Measurements from ENCODE around the gene OR10Z1.

Gene OR10Z1

GRCh38 chr1:158577561-158577960 lies 27.5 kb upstream of the OR10Z1 start:
- H3K79me2 ChIP-seq (ENCODE audit: insufficient read depth, low read length), result no peaks in the 10 kb centered on the region
- H3F3A ChIP-seq (ENCODE audit: insufficient read depth, low read length), result no peaks in the 10 kb centered on the region
- H3K27me3 ChIP-seq (ENCODE audit: insufficient read depth, low read length), result no peaks in the 10 kb centered on the region
- no peaks in the 10 kb centered on the region for H3K9me3 ChIP-seq (ENCODE audit: low read length)
- H2AFZ ChIP-seq (ENCODE audit: low read length), result no peak overlapping the region
- H3K9me2 ChIP-seq (ENCODE audit: low read depth, low read length), result no peaks in the 10 kb centered on the region
- no peak overlapping the region for H3K4me2 ChIP-seq (ENCODE audit: low read length)
- H4K20me1 ChIP-seq (ENCODE audit: insufficient read depth, low read length), result no peaks in the 10 kb centered on the region
- H3K4me3 ChIP-seq (ENCODE audit: low read depth, low read length, poor library complexity, severe bottlenecking), result no peak overlapping the region
- H3K36me3 ChIP-seq (ENCODE audit: insufficient read depth, low read length), result no peaks in the 10 kb centered on the region
- no peak overlapping the region for H3K27ac ChIP-seq (ENCODE audit: low read depth, low read length, poor library complexity, severe bottlenecking)
- no peak overlapping the region for H3K9ac ChIP-seq (ENCODE audit: low read length)
- no peaks in the 10 kb centered on the region for H3K4me1 ChIP-seq (ENCODE audit: insufficient read depth, low read length, severe bottlenecking)
- TF ChIP-seq CTCF (IDR thresholded peaks at IDR 0.05; ENCODE audit: low read length), result no peak
- no peak for TF ChIP-seq EZH2 (IDR thresholded peaks at IDR 0.05; ENCODE audit: borderline replicate concordance, low read length)

GRCh38 chr1:158579733-158580132 lies 25.3 kb upstream of the OR10Z1 start, which contains the start of gene OR10X1:
Gene OR10X1 (minus strand): TSS chr1:158579899. CDS start chr1:158579899, 0 bp downstream.
- Histone ChIP-seq H3K27me3 (ENCODE audit: insufficient read depth, low read length) (no peaks in the 10 kb centered on the region), H3K79me2 (ENCODE audit: insufficient read depth, low read length) (no peaks in the 10 kb centered on the region), H3K36me3 (ENCODE audit: insufficient read depth, low read length) (no peaks in the 10 kb centered on the region), H4K20me1 (ENCODE audit: insufficient read depth, low read length) (no peaks in the 10 kb centered on the region), H3K9ac (ENCODE audit: low read length) (no peak within 1 kb of the TSS), H3K4me1 (ENCODE audit: insufficient read depth, low read length, severe bottlenecking) (no peaks in the 10 kb centered on the region), H3K9me3 (ENCODE audit: low read length) (no peaks in the 10 kb centered on the region), H3K4me2 (ENCODE audit: low read length) (no peak within 1 kb of the TSS), H3K4me3 (ENCODE audit: low read depth, low read length, poor library complexity, severe bottlenecking) (no peak within 1 kb of the TSS), H3F3A (ENCODE audit: insufficient read depth, low read length) (no peaks in the 10 kb centered on the region), H3K9me2 (ENCODE audit: low read depth, low read length) (no peaks in the 10 kb centered on the region), H3K27ac (ENCODE audit: low read depth, low read length, poor library complexity, severe bottlenecking) (no peak within 1 kb of the TSS), H2AFZ (ENCODE audit: low read length) (no peak within 1 kb of the TSS)
- no peak for TF ChIP-seq EZH2 (IDR thresholded peaks at IDR 0.05; ENCODE audit: borderline replicate concordance, low read length)
- TF ChIP-seq CTCF (IDR thresholded peaks at IDR 0.05; ENCODE audit: low read length), result no peak

GRCh38 chr1:158583962-158584361 lies 21.1 kb upstream of the OR10Z1 start:
- no peaks in the 10 kb centered on the region for H4K20me1 ChIP-seq (ENCODE audit: insufficient read depth, low read length)
- H3K4me1 ChIP-seq (ENCODE audit: insufficient read depth, low read length, severe bottlenecking), result no peaks in the 10 kb centered on the region
- H3K4me3 ChIP-seq (ENCODE audit: low read depth, low read length, poor library complexity, severe bottlenecking), result no peak overlapping the region
- no peaks in the 10 kb centered on the region for H3K79me2 ChIP-seq (ENCODE audit: insufficient read depth, low read length)
- no peaks in the 10 kb centered on the region for H3K9me3 ChIP-seq (ENCODE audit: low read length)
- H2AFZ ChIP-seq (ENCODE audit: low read length), result no peak overlapping the region
- H3K27ac ChIP-seq (ENCODE audit: low read depth, low read length, poor library complexity, severe bottlenecking), result no peak overlapping the region
- no peak for TF ChIP-seq CTCF (IDR thresholded peaks at IDR 0.05; ENCODE audit: low read length)
- H3F3A ChIP-seq (ENCODE audit: insufficient read depth, low read length), result no peaks in the 10 kb centered on the region
- no peak overlapping the region for H3K4me2 ChIP-seq (ENCODE audit: low read length)
- H3K9me2 ChIP-seq (ENCODE audit: low read depth, low read length), result no peaks in the 10 kb centered on the region
- H3K9ac ChIP-seq (ENCODE audit: low read length), result no peak overlapping the region
- H3K36me3 ChIP-seq (ENCODE audit: insufficient read depth, low read length), result no peaks in the 10 kb centered on the region
- no peaks in the 10 kb centered on the region for H3K27me3 ChIP-seq (ENCODE audit: insufficient read depth, low read length)

All from OCI-LY1 (cell line).